HG02852 (cell line): Measurements from ENCODE around the gene EPHB6.

ENCODE experiments used
- ATAC-seq: cut with Tn5 transposase; IDR thresholded peaks from one replicate; pipeline ENCODE4 v1.9.1; 2021; ENCODE audit warnings: mild to moderate bottlenecking, moderate library complexity; ENCODE audit not compliant: unreplicated experiment

EPHB6 gene, protein sequence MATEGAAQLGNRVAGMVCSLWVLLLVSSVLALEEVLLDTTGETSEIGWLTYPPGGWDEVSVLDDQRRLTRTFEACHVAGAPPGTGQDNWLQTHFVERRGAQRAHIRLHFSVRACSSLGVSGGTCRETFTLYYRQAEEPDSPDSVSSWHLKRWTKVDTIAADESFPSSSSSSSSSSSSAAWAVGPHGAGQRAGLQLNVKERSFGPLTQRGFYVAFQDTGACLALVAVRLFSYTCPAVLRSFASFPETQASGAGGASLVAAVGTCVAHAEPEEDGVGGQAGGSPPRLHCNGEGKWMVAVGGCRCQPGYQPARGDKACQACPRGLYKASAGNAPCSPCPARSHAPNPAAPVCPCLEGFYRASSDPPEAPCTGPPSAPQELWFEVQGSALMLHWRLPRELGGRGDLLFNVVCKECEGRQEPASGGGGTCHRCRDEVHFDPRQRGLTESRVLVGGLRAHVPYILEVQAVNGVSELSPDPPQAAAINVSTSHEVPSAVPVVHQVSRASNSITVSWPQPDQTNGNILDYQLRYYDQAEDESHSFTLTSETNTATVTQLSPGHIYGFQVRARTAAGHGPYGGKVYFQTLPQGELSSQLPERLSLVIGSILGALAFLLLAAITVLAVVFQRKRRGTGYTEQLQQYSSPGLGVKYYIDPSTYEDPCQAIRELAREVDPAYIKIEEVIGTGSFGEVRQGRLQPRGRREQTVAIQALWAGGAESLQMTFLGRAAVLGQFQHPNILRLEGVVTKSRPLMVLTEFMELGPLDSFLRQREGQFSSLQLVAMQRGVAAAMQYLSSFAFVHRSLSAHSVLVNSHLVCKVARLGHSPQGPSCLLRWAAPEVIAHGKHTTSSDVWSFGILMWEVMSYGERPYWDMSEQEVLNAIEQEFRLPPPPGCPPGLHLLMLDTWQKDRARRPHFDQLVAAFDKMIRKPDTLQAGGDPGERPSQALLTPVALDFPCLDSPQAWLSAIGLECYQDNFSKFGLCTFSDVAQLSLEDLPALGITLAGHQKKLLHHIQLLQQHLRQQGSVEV

DNA sequence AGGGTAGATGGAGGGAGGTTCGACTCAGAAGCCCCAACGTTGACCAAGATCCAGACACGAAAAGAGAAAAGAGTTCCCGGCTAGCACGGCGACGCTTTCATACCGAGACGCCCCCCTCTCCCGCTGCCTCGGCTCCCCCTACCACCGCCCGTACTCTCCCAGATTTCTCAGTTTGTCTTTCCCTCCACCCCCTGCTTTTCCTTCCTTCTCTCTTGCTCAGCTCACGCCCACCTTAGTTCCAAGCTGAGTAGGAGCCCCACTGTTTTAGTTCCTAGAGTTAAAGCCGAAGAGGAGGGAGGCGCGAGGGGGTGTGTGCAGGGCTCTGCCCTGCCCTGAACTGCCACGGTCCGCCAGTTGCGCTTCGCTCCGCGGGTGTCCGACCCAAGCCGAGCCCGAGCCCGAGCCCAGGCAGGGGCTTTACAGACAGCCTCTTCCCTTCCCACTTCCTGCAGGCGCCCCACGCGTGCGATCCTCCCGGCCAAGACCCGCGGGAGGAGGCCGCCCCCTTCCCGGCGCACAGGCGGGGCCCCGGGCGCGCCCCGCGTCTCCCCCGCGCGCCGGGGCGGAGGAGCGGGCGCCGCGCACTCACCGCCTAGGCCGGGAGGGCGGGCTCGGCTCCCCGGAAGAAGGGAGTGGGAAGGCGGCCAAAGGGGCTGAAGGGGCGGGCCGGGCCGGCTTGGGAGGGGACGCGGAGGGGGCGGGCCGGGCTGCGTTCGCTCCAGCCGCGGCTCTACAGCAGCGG, at the start of gene EPHB6:
TSS of gene EPHB6 (plus strand) at position 705 of the 742 bp plus-strand sequence. CDS start 8,152 bp downstream, outside the sequence.
- peak; percentile 58 for ATAC-seq

DNA sequence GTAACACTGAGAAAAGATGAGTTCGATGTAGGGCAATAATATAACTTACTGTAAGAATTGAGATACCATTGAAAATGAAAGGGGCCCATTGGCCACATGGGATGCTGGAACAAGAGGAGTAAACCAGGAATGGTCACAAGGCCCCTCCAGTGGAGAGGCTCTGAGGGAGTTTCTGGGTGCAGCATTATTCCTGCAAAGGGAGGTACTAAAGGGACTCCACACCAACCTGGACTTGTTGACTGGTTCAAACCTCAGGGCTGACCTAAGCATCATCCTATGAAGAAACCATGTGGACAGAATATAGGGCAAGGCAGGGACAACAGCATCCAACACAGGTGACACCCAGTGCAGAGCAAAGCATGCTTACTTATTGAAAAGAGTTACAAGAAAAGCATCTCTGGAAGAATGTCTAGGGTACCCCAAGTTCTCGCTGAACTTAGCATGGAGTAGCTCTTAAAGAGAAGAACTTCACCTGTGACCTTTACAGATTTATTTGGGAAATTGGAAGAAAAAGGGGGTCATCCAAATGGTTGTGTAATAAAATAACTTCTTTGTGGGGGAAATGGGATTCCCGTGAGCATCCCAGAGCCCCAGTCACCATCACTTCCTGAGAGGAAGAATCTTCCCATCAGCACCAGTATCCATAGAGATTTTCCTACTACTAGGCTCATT, 49.4 kb upstream of the EPHB6 start:
- ATAC-seq, result no peak

DNA sequence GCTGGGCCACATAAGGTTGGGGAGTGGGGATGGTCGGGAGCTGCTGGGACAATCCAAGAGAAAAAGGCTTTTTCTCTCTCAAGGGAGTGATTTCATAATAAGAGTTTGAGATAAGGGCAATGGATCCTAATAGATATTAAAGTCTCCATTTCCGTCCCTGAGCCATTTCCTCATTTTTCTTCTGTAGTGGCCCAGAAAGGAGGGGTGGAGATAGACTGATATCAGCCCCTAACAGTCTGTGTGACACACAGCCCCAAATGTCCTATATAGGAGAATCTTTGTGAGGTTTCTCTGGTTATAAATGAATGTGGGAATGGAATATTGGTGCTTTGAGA, 48.9 kb upstream of the EPHB6 start:
- no peak for ATAC-seq

DNA sequence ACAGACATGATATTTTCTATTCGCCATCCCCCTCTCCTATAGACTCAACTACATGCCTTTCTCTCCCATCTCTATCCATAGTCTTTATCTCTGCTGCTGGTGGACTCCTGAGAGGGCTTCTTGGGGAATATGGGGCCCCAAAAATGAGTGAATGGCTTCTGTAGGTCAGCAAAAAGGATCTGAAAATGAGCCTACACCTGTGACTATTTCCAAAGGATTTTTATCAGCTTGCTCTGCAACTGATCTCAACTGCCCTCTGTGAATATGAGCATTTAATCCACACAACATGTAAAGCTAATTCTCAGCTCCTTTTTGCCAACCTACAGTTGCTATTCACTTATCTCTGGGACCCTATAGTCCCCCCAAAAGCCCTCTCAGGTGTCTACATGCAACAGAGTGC, 47.9 kb upstream of the EPHB6 start:
- no peak for ATAC-seq

DNA sequence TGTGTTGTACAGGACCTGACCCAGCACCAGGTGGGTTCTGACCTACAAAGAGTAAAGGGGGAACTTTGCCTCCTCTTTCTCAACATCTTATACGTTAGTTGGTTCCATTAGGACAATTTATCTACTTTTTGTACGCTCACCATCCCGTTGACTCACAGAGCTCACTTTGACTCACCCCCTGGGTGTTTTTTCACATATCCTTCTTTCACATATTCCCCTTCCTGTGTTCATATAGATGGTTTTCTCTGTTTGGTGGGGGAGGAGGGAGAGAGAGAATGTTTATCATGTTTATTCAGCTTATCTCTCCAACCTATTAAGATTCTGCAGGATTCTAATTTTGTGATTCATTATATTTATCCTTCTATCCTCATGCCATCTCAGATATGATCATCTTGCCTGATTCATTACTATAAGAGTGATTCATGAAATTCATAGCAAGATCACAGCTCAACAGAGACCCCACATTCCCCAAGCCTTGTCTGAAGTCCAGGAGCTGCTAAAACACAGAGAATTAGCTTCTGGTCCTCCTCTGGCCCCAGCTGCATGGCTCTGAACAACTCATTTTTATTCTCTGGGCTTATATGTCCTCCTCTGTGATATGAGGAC, 46.9 kb upstream of the EPHB6 start:
- ATAC-seq, result peak; percentile 18

DNA sequence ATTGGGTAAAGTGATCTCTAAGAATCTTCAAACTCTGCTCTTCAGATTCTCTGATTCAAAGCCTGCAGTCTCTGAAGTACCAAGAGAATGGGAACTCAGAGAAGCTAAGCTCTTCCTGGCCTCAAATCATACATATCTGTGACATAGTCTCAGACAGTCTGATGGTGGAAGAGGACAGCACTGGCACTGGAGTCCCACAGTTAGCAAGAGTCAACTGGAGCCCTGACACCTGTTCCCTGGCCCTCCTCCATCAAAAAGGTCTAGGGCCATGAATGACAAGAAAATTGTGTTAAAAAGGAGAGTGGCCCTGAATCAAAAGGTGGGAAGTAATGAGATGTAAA, 46.4 kb upstream of the EPHB6 start:
- ATAC-seq, result peak; percentile 24

DNA sequence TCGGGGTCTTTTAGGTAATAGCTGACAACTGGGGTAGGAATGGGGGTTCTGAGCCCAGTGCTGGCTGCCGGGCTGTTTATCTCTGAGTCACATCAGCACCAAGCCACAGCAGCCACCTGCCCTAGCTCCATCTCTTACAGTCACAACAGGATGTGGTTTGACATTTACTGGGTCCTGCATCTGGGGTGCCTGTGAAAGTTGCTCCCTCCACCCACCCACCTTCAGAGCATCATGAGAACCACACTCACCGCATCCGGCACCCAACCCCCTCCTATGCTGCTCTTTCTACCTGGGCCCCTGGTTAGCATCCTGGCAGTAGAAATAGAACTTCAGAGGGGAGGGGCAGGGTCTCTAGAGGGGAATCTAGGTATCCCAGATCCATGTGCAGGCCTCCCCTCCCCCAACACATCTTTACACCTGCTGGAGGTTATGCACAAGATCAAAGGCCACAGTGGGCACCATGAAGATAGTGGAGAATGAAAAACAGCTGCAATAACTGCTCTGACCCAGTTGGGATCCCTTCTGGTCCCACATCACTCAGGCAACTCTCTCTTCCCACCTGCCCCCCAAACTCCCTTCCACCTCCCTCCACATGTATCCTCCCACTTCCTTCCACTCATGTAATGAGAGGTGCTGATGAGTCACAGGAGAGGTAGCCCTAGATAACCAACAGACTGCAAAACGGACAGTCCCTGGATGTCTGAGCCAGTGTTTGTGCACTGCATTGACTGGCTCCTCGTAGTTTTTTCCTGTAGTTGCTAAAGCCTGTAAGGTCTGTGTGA, 45.9 kb upstream of the EPHB6 start:
- ATAC-seq, result peak; percentile 85

DNA sequence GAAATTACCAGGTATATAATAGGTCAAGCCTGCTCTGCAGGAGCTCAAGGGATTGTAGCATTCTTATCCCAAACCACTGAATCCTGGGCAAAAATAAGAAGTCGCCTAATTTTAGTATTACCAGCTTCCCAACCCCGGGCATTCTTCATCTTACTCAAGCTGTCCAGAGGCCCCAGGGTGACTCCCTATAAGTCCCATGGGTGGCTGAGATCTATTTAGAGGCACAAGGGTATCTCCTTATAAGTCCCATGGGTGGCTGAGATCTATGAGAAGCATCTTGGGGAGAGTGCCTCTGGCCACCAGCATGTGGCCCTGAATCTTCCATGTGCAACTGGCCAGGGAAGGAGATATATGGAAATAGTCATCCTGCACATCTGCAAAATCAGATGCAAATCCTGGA, 45.2 kb upstream of the EPHB6 start:
- no peak for ATAC-seq

DNA sequence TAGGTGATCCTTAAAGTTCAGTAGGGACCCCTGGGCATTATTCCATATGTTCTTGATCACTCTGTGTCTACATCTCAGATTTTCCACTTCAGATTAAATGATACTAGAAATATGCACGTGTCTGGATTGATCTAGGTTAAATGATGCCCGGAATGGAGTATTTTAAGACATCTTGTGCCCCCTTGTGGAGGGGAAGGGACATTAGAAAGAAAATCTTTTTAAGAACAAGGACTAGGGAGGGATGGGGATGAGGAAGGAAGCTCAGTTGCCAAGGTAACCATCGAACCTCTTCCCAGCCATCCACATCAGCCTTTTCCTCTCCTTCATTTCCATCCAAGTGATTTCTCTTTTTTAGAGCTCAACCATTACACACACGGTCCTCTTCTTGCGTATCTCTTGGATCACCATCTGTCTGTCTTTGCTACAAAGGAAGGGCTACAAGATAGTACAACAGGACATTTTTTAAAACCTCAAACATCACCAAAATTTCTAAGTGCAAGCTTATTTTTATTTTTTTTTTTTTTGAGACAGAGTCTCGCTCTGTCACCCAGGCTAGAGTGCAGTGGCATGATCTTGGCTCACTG, 43.6 kb upstream of the EPHB6 start:
- ATAC-seq, result no peak

DNA sequence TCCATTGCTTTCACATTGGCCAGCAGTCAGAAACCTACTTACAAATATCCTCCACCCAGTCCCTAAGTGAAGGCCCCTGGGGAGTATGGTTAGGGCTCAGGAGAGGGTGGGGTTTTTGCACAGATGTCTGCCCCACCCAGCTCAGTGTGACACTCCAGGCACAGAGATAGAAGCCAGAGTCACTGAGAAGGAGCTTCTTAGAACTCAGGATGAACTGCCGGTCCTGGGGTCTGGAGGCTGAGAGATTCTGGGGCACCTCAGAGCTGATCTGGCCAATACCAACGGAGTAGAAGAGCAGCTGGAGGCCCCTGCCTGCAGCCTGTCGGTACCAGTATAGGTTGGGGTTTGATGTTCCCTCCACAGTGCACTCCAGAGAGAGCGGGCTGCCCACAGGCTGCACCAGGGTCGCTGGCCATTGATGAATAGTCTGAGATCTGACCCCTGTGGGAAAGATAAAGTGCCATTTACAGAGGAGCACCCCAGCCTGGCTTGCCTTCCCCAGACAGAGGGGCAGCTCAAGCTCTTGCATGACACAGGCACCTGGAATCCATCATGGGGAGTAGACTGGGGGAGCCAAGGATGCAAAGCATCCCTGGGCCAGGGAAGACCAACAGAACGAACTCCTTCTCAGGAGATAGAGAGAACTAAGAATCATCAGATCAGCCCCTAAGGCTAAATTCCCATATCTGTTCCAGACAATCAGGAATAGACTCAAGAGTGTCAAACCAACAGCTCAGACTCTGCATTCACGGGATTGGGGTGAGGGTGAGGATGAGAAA, 42.2 kb upstream of the EPHB6 start:
- no peak for ATAC-seq

DNA sequence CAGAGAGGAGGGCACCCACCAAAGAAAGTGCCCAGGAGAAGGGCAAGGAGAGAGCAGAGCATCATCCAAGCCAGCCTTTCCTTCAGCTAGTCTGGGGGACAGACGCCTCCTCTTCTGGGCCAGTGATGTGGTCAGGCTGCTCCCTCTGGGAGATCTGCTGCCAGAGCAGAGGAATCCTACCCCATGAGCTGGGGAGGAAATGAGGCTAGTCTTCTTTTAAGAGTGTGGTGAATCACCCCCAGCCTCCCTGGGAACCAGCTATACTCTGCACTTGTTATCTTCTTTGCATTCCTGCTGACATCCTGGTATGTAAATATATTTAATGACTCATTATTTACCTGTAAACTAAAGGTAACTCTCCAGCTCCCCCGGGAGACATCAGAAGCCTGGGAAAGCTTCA, 41.6 kb upstream of the EPHB6 start:
- no peak for ATAC-seq

DNA sequence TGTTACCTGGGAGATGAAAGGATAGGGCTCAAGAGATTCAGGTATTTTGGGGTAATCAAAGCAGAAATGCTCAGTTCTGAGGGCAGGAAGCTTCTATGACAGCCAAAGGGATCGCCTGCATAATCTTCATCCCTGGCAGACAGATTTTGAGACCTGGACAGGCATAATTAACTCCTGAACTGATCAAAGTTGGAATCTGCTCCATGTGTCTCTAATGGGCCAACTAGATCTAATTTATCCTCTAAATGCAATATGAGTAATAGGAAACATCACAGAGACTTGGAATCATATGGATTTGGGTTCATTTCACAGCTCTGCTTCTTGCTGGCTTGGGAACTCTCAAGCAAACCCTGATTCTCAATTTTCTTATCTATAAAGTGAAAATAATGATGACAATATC, 41.2 kb upstream of the EPHB6 start:
- no peak for ATAC-seq

DNA sequence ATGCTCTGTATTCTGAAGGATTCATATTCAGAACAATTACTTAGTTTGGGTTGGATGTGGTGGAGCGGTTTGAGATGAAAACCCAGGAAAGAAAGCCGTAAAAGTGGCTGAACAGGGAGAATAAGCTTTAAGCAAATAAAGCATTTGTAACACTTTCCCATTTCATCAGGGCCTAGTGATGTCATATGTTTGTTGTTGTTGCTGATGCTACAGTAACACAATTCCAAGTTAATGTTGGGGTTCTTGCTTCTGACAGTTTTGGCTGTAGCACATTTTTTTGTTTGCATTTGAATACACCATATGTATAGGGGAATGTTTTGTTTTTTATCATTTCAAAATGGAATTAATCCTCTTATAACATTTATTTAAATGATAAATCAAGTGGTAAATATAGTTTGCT, 40.4 kb upstream of the EPHB6 start:
- no peak for ATAC-seq

DNA sequence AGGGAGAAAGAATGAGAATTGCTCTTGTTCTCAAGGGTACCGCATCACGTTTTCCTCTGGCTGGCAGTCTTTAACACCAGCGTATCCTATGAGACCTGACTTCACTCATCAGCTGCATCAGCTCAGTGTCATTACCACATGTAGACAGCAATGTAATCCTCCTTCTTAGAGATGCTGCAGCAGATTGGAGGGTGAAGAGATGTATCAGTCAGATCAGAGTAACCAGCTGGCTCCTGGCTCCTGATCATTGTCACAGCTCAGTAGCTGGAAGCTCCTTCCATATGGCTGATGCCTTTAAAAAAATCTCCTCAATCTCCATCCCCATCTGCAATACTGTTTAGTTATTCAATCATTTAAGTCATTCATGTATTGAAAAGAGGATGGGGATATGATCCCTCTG, 39.7 kb upstream of the EPHB6 start:
- ATAC-seq, result no peak

DNA sequence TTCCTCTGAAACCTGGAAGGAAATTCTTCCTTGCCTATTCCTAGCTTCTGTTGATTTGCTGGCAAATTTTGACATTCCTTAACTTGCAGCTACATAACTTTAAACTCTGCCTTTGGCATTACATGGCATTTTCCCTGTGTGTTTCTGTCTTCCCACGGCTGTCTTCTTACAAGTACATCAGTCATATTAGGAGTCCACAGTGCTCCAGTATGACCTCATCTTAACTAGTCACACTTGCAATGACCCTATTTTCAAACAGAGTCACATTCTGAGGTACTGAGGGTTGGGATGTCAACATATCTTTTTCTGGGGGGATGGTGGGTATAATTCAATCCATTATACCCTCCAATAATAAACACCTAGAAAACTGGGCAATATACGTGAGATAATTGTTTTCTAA, 37.4 kb upstream of the EPHB6 start:
- ATAC-seq, result no peak

DNA sequence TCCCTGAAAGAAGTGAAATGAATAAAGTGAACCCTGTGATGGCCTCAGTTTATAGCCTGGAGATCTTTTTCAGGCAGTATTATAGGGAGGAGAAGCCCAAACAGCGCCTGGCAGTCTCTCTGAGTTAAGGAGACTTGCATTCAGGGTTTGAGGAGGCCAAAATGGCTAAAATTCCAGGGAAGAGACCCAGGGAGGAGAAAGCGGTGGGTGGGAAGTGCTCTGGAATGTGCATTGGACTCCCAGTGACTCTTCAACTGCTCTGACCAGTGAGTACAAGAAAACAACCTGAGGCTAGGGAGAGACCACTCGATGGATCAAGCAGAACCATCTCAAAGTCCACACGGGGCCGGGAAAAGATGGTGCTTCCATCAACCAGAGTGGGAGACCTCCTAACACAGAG, 35.3 kb upstream of the EPHB6 start:
- no peak for ATAC-seq

DNA sequence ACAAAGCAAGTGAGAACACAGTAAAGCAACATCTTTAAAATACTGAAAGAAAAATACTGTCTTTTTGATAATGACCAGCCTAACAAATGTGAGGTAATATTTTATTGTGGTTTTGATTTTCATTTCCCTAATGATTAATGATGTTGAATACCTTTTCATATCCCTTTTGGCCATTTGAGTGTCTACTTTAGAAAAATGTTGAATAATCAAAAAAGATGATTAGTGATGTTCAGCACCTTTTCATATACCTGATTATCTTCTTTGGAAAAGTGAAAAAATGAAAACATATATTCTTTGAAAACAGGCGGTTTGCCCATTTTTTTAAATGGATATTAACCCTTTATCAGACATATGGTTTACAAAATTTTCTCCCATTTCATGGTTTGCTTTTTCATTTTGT, 32.2 kb upstream of the EPHB6 start:
- ATAC-seq, result no peak

DNA sequence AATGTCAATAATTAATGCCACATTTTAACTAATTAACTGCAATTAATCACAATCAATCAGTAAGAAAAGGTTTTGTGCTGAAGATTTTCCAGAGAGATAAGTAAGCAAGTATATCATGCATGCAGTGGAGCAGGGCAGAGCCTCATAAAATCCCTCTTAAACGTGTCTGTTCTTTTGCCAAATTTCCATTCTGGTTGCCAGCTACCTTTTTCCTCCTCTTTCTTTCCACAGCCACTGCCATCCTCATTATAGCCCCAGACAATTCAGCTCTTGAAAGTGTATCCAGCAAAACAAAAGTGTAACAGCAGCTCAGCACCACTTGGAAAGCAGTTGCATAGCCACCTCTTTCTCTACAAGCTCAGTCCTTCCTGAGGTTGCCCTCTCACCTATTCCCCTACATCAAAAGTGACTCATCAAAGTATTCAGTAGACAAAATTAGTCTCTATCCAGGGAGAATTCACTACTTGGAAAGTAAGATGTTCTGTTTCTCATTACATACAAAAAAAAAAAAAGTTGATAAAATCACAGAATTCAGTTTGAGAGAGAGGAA, 26.9 kb upstream of the EPHB6 start:
- no peak for ATAC-seq
